H9 (cell line): ENCODE data around the gene RIPK4. TPM values are rescaled to one million over a fixed set of nuclear protein-coding genes. Genes with fewer than 3 reads are reported as not detected.

Source experiments
- DNase-seq: peaks from one replicate; pipeline ENCODE4 v3.0.0-alpha.2; 2017
- H2AFZ ChIP-seq: one replicate; pipeline ENCODE4 v1.6.1; 2013; ENCODE audit warnings: mild to moderate bottlenecking, low read length, control low read depth, moderate library complexity
- H2AK5ac ChIP-seq: 2 replicates; pipeline ENCODE4 v1.6.1; 2013; ENCODE audit warnings: low read length, control low read depth, mixed read lengths; ENCODE audit not compliant: insufficient read length
- H2BK120ac ChIP-seq: one replicate; pipeline ENCODE4 v1.6.1; 2013; ENCODE audit warnings: low read depth, mild to moderate bottlenecking, low read length, control low read depth, inconsistent platforms; ENCODE audit not compliant: poor library complexity, severe bottlenecking
- H2BK12ac ChIP-seq: 2 replicates; pipeline ENCODE4 v1.6.1; 2013; ENCODE audit warnings: low read length, control low read depth, mixed read lengths, low read depth; ENCODE audit not compliant: insufficient read length
- H2BK15ac ChIP-seq: 2 replicates; pipeline ENCODE4 v1.6.1; 2013; ENCODE audit warnings: low read depth, low read length, control low read depth
- H2BK20ac ChIP-seq: one replicate; pipeline ENCODE4 v1.6.1; 2013; ENCODE audit warnings: low read depth, mild to moderate bottlenecking, low read length, control low read depth, inconsistent platforms; ENCODE audit not compliant: poor library complexity, severe bottlenecking
- H2BK5ac ChIP-seq: 2 replicates; pipeline ENCODE4 v1.6.1; 2013; ENCODE audit warnings: low read length, control low read depth, mixed read lengths; ENCODE audit not compliant: insufficient read length
- H3K14ac ChIP-seq: 2 replicates; pipeline ENCODE4 v1.6.1; 2013; ENCODE audit warnings: low read length, control low read depth; ENCODE audit not compliant: insufficient read depth
- H3K18ac ChIP-seq: 2 replicates; pipeline ENCODE4 v1.6.1; 2013; ENCODE audit warnings: low read depth, mild to moderate bottlenecking, mixed read lengths, low read length, control low read depth; ENCODE audit not compliant: insufficient read length
- H3K23ac ChIP-seq: 2 replicates; pipeline ENCODE4 v1.6.1; 2013; ENCODE audit warnings: low read length, control low read depth, mixed read lengths, low read depth; ENCODE audit not compliant: insufficient read length
- H3K23me2 ChIP-seq: 2 replicates; pipeline ENCODE4 v1.6.1; 2013; ENCODE audit warnings: low read depth, mild to moderate bottlenecking, mixed read lengths, low read length, control low read depth; ENCODE audit not compliant: insufficient read length, poor library complexity, severe bottlenecking
- H3K27ac ChIP-seq: 2 replicates; pipeline ENCODE4 v1.5.1; 2013; ENCODE audit warnings: low read length, control low read depth, mixed read lengths, low read depth; ENCODE audit not compliant: insufficient read length
- H3K27me3 ChIP-seq: 2 replicates; pipeline ENCODE4 v1.6.1; 2013; ENCODE audit warnings: low read length, control low read depth, inconsistent platforms; ENCODE audit not compliant: insufficient read depth
- H3K4ac ChIP-seq: 2 replicates; pipeline ENCODE4 v1.6.1; 2013; ENCODE audit warnings: low read depth, mild to moderate bottlenecking, control low read depth, inconsistent platforms, low read length, moderate library complexity
- H3K4me1 ChIP-seq: 2 replicates; pipeline ENCODE4 v1.6.1; 2013; ENCODE audit warnings: low read length, control low read depth, inconsistent platforms; ENCODE audit not compliant: insufficient read depth
- H3K4me2 ChIP-seq: 2 replicates; pipeline ENCODE4 v1.6.1; 2013; ENCODE audit warnings: low read length, control low read depth, mixed read lengths; ENCODE audit not compliant: insufficient read length, insufficient read depth
- H3K56ac ChIP-seq: 2 replicates; pipeline ENCODE4 v1.6.1; 2013; ENCODE audit warnings: low read depth, mild to moderate bottlenecking, mixed read lengths, low read length, control low read depth; ENCODE audit not compliant: insufficient read length
- H3K79me1 ChIP-seq: 2 replicates; pipeline ENCODE4 v1.6.1; 2013; ENCODE audit warnings: low read depth, mild to moderate bottlenecking, moderate library complexity, low read length, control low read depth, inconsistent platforms; ENCODE audit not compliant: insufficient read depth, poor library complexity, severe bottlenecking
- H3K79me2 ChIP-seq: 2 replicates; pipeline ENCODE4 v1.6.1; 2013; ENCODE audit warnings: low read length, control low read depth, inconsistent platforms; ENCODE audit not compliant: insufficient read depth
- H3K9ac ChIP-seq: 2 replicates; pipeline ENCODE4 v1.6.1; 2013; ENCODE audit warnings: low read length, control low read depth, mixed read lengths; ENCODE audit not compliant: insufficient read length; ENCODE audit errors: extremely low read depth
- H3K9me3 ChIP-seq: one replicate; pipeline ENCODE4 v1.6.1; 2013; ENCODE audit warnings: low read depth, low read length, inconsistent platforms; ENCODE audit not compliant: control insufficient read depth
- H3T11ph ChIP-seq: one replicate; pipeline ENCODE4 v1.6.1; 2013; ENCODE audit warnings: mild to moderate bottlenecking, low read length, control low read depth, inconsistent platforms
- H4K20me1 ChIP-seq: one replicate; pipeline ENCODE4 v1.6.1; 2013; ENCODE audit not compliant: control insufficient read depth, insufficient read length, insufficient read depth
- H4K5ac ChIP-seq: 2 replicates; pipeline ENCODE4 v1.6.1; 2013; ENCODE audit warnings: low read depth, mild to moderate bottlenecking, mixed read lengths, low read length, control low read depth; ENCODE audit not compliant: insufficient read length
- H4K8ac ChIP-seq: replicated peaks from 2 replicates; pipeline ENCODE4 v1.6.1; 2013; ENCODE audit warnings: low read length, control low read depth, mixed read lengths, low read depth; ENCODE audit not compliant: insufficient read length
- H4K91ac ChIP-seq: 2 replicates; pipeline ENCODE4 v1.6.1; 2013; ENCODE audit warnings: low read depth, mild to moderate bottlenecking, moderate library complexity, mixed read lengths, low read length, control low read depth; ENCODE audit not compliant: insufficient read length
- H3K27ac Mint-ChIP-seq, 3 experiments: 2 replicates in 2 of 3; 3 replicates in 1 of 3; pipeline ENCODE4 v1.8.0; 2020 to 2021; ENCODE audit warnings: mixed read lengths in 3 of 3, mild to moderate bottlenecking in 1 of 3, moderate library complexity in 1 of 3
- H3K27me3 Mint-ChIP-seq: 2 replicates; pipeline ENCODE4 v1.8.0; 2021; ENCODE audit warnings: low read depth, mild to moderate bottlenecking, moderate library complexity, mixed read lengths
- H3K36me3 Mint-ChIP-seq, 3 experiments: 2 replicates in 2 of 3; 3 replicates in 1 of 3; pipeline ENCODE4 v1.8.0; 2020 to 2021; ENCODE audit warnings: low read depth in 3 of 3, mixed read lengths in 3 of 3; ENCODE audit not compliant: insufficient read depth in 1 of 3
- H3K4me1 Mint-ChIP-seq, 2 experiments: 2 replicates each; pipeline ENCODE4 v1.8.0; 2020; ENCODE audit warnings: mixed read lengths in 2 of 2
- H3K4me3 Mint-ChIP-seq, 2 experiments: 2 replicates in 1 of 2; 3 replicates in 1 of 2; pipeline ENCODE4 v1.8.0; 2020 to 2021; ENCODE audit warnings: mild to moderate bottlenecking in 2 of 2, mixed read lengths in 2 of 2, moderate library complexity in 1 of 2
- H3K9me3 Mint-ChIP-seq, 2 experiments: 2 replicates in 1 of 2; 3 replicates in 1 of 2; pipeline ENCODE4 v1.8.0; 2020; ENCODE audit warnings: mild to moderate bottlenecking in 2 of 2, mixed read lengths in 2 of 2, moderate library complexity in 1 of 2
- WGBS: extraction: QIAGEN DNeasy Blood & Tissue Kit; methylation state at CpG from one replicate; pipeline ENCODE4 v1.1.7; 2013; ENCODE audit warnings: missing lambda C conversion rate, low lambda C conversion rate, mixed read lengths; ENCODE audit not compliant: insufficient read length; ENCODE audit errors: extremely low coverage; 5-methylcytosine and 5-hydroxymethylcytosine counted together
- total RNA-seq: library from RNA; stranded (reverse); gene quantifications from 2 replicates; pipeline ENCODE4 v1.2.1, GENCODE V29; 2021
- TF ChIP-seq, protein P1 (sequence below): fragments of 200-600 bp; sonication (generic); conservative IDR thresholded peaks from 3 replicates; pipeline ENCODE4 v1.8.0; 2021; ENCODE audit warnings: antibody characterized with exemption, mild to moderate bottlenecking

Gene RIPK4
- total RNA-seq, 1 experiment from 2014 or later: 2.9 TPM

DNA sequence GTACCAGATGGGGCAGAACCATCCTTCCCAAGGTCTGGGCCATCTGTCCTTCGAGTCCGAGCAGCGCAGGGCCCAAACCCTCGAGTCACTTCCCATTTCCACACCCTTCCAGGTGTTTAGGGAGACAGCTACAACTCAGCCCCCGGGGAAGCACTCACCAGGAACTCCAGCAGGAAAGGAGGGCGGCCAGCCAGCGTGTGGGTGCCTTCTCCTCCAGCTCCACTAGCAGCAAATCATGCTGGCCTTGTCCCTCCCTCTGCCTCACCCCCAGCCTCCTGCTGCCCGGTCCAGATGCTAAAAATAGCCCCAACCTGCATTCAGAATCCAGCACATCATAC, 56.1 kb downstream of the RIPK4 start:
- Histone ChIP-seq H2BK12ac (no peak overlapping the region), H3K27me3 (no peaks in the 10 kb centered on the region; the same call in 1 of the 2 replicates), H2BK5ac (no peak overlapping the region), H4K20me1 (no peaks in the 10 kb centered on the region), H2BK15ac (no peak overlapping the region), H3K56ac (no peak overlapping the region), H3K79me2 (no peaks in the 10 kb centered on the region), H4K8ac (no peak overlapping the region), H2AK5ac (no peak overlapping the region), H3K4me1 (peaks cover 8% of the 10 kb centered on the region; the same call in 1 of the 2 replicates), H3T11ph (no peak overlapping the region), H2BK20ac (no peak overlapping the region), H3K23ac (no peak overlapping the region), H3K9me3 (no peaks in the 10 kb centered on the region), H3K79me1 (no peaks in the 10 kb centered on the region), H3K18ac (no peak overlapping the region), H3K23me2 (peaks cover 3% of the 10 kb centered on the region), H3K9ac (no peak overlapping the region), H4K91ac (no peak overlapping the region), H3K4me2 (no peak overlapping the region), H3K4ac (no peak overlapping the region), H2AFZ (no peak overlapping the region), H2BK120ac (no peak overlapping the region), H3K27ac (no peak overlapping the region), H4K5ac (no peak overlapping the region), H3K14ac (no peak overlapping the region)
- Mint-ChIP-seq H3K27me3 (peaks cover 5% of the 10 kb centered on the region), H3K4me1 (peaks cover 37 to 56% of the 10 kb centered on the region in 2 experiments), H3K36me3 (peaks cover 0 to 4% (median 0%) of the 10 kb centered on the region in 3 experiments; a peak in 3 of 7 replicates), H3K9me3 (peaks cover 0 to 7% of the 10 kb centered on the region in 2 experiments; a peak in 3 of 5 replicates), H3K27ac (no peak overlapping the region; a peak in 1 of 7 replicates), H3K4me3 (no peak overlapping the region)
- WGBS: no CpG with 5 or more reads among the region's 8 CpGs
- TF ChIP-seq, protein P1, sequence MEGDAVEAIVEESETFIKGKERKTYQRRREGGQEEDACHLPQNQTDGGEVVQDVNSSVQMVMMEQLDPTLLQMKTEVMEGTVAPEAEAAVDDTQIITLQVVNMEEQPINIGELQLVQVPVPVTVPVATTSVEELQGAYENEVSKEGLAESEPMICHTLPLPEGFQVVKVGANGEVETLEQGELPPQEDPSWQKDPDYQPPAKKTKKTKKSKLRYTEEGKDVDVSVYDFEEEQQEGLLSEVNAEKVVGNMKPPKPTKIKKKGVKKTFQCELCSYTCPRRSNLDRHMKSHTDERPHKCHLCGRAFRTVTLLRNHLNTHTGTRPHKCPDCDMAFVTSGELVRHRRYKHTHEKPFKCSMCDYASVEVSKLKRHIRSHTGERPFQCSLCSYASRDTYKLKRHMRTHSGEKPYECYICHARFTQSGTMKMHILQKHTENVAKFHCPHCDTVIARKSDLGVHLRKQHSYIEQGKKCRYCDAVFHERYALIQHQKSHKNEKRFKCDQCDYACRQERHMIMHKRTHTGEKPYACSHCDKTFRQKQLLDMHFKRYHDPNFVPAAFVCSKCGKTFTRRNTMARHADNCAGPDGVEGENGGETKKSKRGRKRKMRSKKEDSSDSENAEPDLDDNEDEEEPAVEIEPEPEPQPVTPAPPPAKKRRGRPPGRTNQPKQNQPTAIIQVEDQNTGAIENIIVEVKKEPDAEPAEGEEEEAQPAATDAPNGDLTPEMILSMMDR: no peak
- DNase-seq: no peak
